Right lobe of liver (tissue), 4 donors: ENCODE data around the gene CDH6.

ENCODE experiments used
- CTCF ChIP-seq, 4 donors: fragments of 200-600 bp in 3 of 4; fragments of 450-650 bp in 1 of 4; IDR thresholded peaks; one replicate each; pipeline versions ENCODE4 v1.5.1 to v1.8.0; 2016 to 2022; ENCODE audit warnings: antibody characterized with exemption in 4 of 4, mild to moderate bottlenecking in 2 of 4
- POLR2A ChIP-seq: fragments of 450-650 bp; IDR thresholded peaks from one replicate; pipeline ENCODE4 v1.6.1; 2017; ENCODE audit warnings: antibody characterized with exemption, mild to moderate bottlenecking
- donor health status: DM: no; HTN: no; CAD: no.
- donor health status: DM: no; HTN: no; CAD: no.
- donor health status: DM: no; HTN: yes; CAD: no.

GRCh38 chr5:31192442-31192841 lies 1.0 kb upstream of the CDH6 start:
- TF ChIP-seq CTCF (IDR thresholded peaks at IDR 0.05): no peak
- no peak for TF ChIP-seq POLR2A
